Activated B cell treated with CpG ODN at 0.5 μM for 24 hours (primary cell): Measurements from ENCODE around the gene KDM4B. TPM values are rescaled to one million over a fixed set of nuclear protein-coding genes. Genes with fewer than 3 reads are reported as not detected.
"Not testable (repeated sequence)": the region's sequence is repeated elsewhere in the genome, so short reads cannot be mapped to it uniquely, and the experiment has no call there.

Experiments used
- ATAC-seq: fragments of 200-7000 bp; cut with Tn5 transposase; one replicate; pipeline ENCODE4 v1.10.0; 2021; ENCODE audit warnings: low read depth, mild to moderate bottlenecking, moderate library complexity
- CTCF ChIA-PET: fragments of 350-600 bp; sonication (Branson Sonifier 250); formaldehyde crosslinking; loops from one replicate; lab custom pipeline; 2021; ENCODE audit warnings: antibody characterized with exemption; lab: Charles Lee
- POLR2A ChIA-PET: fragments of 350-600 bp; sonication (Branson Sonifier 250); formaldehyde crosslinking; loops from one replicate; lab custom pipeline; 2021; ENCODE audit warnings: antibody characterized with exemption; lab: Charles Lee
- DNase-seq: peaks from one replicate; pipeline ENCODE4 v3.0.0; 2022
- H3K27ac Mint-ChIP-seq: one replicate; pipeline ENCODE4 v1.8.0; 2020; ENCODE audit warnings: mixed read lengths
- H3K27me3 Mint-ChIP-seq: one replicate; pipeline ENCODE4 v1.8.0; 2021; ENCODE audit warnings: mixed read lengths
- H3K36me3 Mint-ChIP-seq: one replicate; pipeline ENCODE4 v1.8.0; 2021; ENCODE audit warnings: low read depth, mixed read lengths
- H3K4me1 Mint-ChIP-seq: one replicate; pipeline ENCODE4 v1.8.0; 2021; ENCODE audit warnings: mixed read lengths
- H3K4me3 Mint-ChIP-seq: one replicate; pipeline ENCODE4 v1.8.0; 2020; ENCODE audit warnings: mild to moderate bottlenecking, mixed read lengths
- H3K9me3 Mint-ChIP-seq: one replicate; pipeline ENCODE4 v1.8.0; 2020; ENCODE audit warnings: mixed read lengths
- intact Hi-C: fragments of 100-400 bp; cut with micrococcal nuclease; formaldehyde crosslinking; loops from one replicate; pipeline ENCODE4 v1.15.1; 2024
- total RNA-seq: library from RNA; stranded (reverse); gene quantifications from 2 replicates; pipeline ENCODE4 v1.2.3, GENCODE V29; 2022
- TF ChIP-seq, protein P1 (sequence below): fragments of 200-600 bp; IDR thresholded peaks from one replicate; pipeline ENCODE4 v1.8.0; 2022; ENCODE audit warnings: antibody characterized with exemption, mild to moderate bottlenecking

Gene KDM4B
- total RNA-seq, 1 donor from 2014 or later, result 88.9 TPM

DNA sequence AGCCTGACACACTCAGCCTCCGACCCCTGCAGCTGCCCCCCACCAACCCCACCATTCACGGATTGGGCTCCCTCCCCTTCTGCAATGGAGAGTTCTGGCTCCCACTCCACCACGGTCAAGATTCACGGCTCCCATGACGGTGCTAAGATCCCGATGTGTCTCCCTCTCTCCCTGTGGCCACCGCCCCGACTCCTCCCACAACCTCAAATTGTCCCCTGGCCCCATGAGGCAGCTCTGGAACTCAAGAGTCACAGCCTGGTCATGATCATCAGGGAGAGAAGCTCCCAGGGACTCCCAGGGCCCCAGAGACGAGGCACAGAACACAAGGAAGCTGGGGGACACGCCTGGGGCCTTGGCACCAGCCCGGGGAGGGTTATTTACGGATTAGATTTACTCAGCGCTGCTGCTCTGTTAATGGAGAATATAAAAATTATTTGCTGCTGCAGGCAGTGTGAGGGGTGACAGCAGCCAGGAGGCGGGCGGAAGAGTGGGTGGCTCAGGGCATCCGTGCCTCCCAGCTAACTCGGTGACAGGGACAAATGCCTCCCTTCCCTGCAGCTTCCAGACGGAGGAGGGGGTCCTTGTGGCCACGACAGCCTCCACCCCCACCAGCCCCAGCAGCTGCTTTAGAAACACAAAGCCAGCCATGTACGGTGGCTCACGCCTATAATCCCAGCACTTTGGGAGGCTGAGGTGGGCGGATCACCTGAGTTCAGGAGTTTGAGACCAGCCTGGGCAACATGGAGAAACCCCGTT, 187.5 kb downstream of the KDM4B start:
- Mint-ChIP-seq H3K36me3 (peaks cover 22% of the 10 kb centered on the region), H3K27me3 (no peaks in the 10 kb centered on the region), H3K4me1 (peaks cover 18% of the 10 kb centered on the region), H3K27ac (no peak overlapping the region), H3K9me3 (peaks cover 7% of the 10 kb centered on the region), H3K4me3 (no peak overlapping the region)
- intact Hi-C loops, result no loop called here
- ATAC-seq (no peak), DNase-seq (no peak)
- TF ChIP-seq, protein P1, sequence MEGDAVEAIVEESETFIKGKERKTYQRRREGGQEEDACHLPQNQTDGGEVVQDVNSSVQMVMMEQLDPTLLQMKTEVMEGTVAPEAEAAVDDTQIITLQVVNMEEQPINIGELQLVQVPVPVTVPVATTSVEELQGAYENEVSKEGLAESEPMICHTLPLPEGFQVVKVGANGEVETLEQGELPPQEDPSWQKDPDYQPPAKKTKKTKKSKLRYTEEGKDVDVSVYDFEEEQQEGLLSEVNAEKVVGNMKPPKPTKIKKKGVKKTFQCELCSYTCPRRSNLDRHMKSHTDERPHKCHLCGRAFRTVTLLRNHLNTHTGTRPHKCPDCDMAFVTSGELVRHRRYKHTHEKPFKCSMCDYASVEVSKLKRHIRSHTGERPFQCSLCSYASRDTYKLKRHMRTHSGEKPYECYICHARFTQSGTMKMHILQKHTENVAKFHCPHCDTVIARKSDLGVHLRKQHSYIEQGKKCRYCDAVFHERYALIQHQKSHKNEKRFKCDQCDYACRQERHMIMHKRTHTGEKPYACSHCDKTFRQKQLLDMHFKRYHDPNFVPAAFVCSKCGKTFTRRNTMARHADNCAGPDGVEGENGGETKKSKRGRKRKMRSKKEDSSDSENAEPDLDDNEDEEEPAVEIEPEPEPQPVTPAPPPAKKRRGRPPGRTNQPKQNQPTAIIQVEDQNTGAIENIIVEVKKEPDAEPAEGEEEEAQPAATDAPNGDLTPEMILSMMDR, result no peak
- ChIA-PET CTCF (interaction anchor here (2.2 kb wide), 1 partner anchor 108 kb away, joined by 7 read pairs; no protein-coding TSS in a partner anchor), POLR2A (no interaction called here)

DNA sequence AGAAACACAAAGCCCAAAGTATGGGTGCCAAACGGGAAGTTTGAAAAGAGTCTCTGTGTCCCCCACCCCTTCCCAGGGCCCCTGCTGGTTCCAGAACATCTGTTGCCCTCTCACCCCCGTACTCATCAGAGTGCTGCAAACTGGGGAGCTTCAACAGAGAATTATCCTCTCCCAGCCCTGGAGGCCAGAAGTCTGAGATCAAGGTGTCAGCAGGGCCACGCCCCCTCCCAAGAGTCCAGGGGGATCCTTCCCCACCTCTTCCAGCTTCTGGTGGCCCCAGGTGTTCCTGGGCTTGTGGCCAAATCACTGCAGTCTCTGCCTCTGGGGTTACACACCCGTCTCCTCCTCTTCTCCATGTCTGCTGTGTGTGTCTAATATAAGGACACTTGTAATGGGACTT, 188.3 kb downstream of the KDM4B start:
- TF ChIP-seq, protein P1, result no peak
- H3K9me3 Mint-ChIP-seq, result peaks cover 7% of the 10 kb centered on the region
- no peak overlapping the region for H3K27ac Mint-ChIP-seq
- H3K27me3 Mint-ChIP-seq, result no peaks in the 10 kb centered on the region
- POLR2A ChIA-PET, result no interaction called here
- ATAC-seq (no peak), DNase-seq (no peak)
- H3K4me3 Mint-ChIP-seq, result no peak overlapping the region
- CTCF ChIA-PET, result interaction anchor here (2.2 kb wide), 1 partner anchor 109 kb away, joined by 7 read pairs; no protein-coding TSS in a partner anchor
- peaks cover 18% of the 10 kb centered on the region for H3K4me1 Mint-ChIP-seq
- intact Hi-C loops, result no loop called here
- H3K36me3 Mint-ChIP-seq, result peaks cover 18% of the 10 kb centered on the region

GRCh38 chr19:5158549-5159134, 189.7 kb downstream of the KDM4B start:
- H3K36me3 Mint-ChIP-seq, result peaks cover 10% of the 10 kb centered on the region
- H3K9me3 Mint-ChIP-seq, intact Hi-C loops: not testable (repeated sequence)

DNA sequence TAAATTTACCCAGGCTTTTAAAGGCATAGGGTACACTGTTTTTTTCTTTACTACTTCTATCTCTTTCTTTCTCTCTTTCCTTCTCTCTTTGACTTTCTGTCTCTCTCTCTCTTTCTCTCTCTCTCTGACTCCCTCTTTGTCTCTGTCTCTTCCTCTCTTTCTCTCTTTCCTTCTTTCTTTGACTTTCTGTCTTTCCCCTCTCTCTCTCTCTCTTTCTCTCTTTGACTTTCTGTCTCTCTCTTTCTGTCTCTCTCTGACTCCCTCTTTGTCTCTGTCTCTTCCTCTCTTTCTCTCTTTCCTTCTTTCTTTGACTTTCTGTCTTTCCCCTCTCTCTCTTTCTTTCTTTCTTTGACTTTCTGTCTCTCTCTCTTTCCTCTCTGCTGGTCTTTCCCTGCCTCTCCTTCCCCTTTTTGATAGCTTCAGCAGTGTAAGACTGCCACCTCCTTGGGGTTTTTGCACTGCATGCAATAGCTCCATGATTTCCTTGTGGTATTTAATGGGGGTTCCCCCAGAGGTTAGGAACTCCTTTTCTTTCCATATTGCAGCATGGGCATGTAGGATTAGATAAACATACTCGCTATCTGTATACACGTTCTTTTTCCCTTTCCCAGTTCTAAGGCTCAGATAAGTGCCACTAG, 191.4 kb downstream of the KDM4B start:
- intact Hi-C loops, H3K27me3 Mint-ChIP-seq, H3K27ac Mint-ChIP-seq, H3K4me1 Mint-ChIP-seq, ATAC-seq, H3K36me3 Mint-ChIP-seq, H3K9me3 Mint-ChIP-seq, DNase-seq, H3K4me3 Mint-ChIP-seq: not testable (repeated sequence)
- POLR2A ChIA-PET, result interaction anchor here (0.5 kb wide), 1 partner anchor 296 kb away, joined by 5 read pairs; no protein-coding TSS in a partner anchor
- CTCF ChIA-PET, result interaction anchor here (0.9 to 1.1 kb wide), 2 partner anchors 108 to 287 kb away, joined by 3 to 4 read pairs; no protein-coding TSS in a partner anchor

More at GRCh38 chr19:5158549-5159134, 189.7 kb downstream of the KDM4B start:
- POLR2A ChIA-PET, H3K27me3 Mint-ChIP-seq, H3K27ac Mint-ChIP-seq, DNase-seq, ATAC-seq, H3K4me3 Mint-ChIP-seq: not testable (repeated sequence)
- CTCF ChIA-PET, result interaction anchor here (1.5 kb wide), 1 partner anchor 106 kb away, joined by 3 read pairs; no protein-coding TSS in a partner anchor
- peaks cover 13% of the 10 kb centered on the region for H3K4me1 Mint-ChIP-seq

DNA sequence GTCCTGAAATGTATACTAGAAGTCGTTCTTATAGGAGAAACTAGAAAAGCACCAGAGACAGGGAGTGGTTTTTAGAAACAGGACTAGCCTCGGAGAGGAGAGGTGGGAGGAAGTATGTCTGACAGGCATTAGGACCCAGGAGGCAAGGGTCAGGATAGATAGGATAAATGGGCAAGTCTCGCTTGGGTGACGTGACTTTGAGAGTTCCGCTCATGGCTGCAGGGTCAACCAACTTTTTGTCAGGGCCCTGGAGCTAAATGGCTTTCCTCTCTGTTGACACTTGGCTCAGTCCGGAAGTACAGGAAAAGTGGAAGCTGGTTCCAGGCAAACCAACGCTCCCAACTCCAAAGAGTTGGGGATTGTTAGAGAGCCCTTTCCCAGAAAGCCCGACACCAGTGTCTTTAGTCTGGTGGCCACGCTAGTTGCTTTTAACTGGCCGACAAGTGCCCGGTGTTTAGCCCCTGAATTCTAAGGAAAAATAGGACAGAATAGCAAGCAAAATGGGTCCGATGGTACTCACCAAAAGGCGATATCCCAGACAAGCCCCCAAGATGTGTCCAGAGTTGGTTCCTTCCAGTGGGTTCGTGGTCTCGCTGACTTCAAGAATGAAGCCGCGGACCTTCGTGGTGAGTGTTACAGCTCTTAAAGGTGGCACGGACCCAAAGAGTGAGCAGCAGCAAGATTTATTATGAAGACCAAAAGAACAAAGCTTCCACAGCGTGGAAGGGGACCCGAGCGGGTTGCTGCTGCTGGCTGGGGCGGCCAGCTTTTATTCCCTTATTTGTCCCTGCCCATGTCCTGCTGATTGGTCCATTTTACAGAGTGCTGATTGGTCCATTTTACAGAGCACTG, 196.2 kb downstream of the KDM4B start:
- ATAC-seq, H3K9me3 Mint-ChIP-seq, POLR2A ChIA-PET, H3K4me1 Mint-ChIP-seq, H3K27me3 Mint-ChIP-seq, intact Hi-C loops, H3K4me3 Mint-ChIP-seq, H3K36me3 Mint-ChIP-seq, DNase-seq, H3K27ac Mint-ChIP-seq: not testable (repeated sequence)
- CTCF ChIA-PET, result interaction anchor here (1.2 kb wide), 1 partner anchor 134 kb away, joined by 3 read pairs; no protein-coding TSS in a partner anchor

DNA sequence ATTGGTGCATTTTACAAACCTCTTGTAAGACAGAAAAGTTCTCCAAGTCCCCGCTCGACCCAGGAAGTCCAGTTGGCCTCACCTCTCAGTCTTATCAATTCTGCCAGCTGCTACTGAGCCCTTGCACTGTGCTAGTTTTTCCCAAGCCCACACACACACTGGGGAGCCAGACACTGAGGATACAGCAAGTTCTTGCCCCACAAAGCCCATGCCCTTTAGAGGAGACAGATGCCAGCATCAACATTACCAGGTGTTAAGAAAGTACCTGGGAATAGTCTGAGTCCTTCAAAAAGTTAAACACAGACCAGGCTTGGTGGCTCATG, 196.7 kb downstream of the KDM4B start:
- POLR2A ChIA-PET, result no interaction called here
- TF ChIP-seq, protein P1, result no peak

More for the DNA sequence above, 196.7 kb downstream of the KDM4B start:
- CTCF ChIA-PET, result interaction anchor here (1.2 kb wide), 1 partner anchor 134 kb away, joined by 3 read pairs; no protein-coding TSS in a partner anchor
- DNase-seq (no peak), ATAC-seq (no peak)
- intact Hi-C loops, result no loop called here
- no peaks in the 10 kb centered on the region for H3K27me3 Mint-ChIP-seq
- H3K27ac Mint-ChIP-seq, result no peak overlapping the region
- H3K9me3 Mint-ChIP-seq, result no peaks in the 10 kb centered on the region
- no peak overlapping the region for H3K4me3 Mint-ChIP-seq
- no peaks in the 10 kb centered on the region for H3K36me3 Mint-ChIP-seq
- no peaks in the 10 kb centered on the region for H3K4me1 Mint-ChIP-seq
